ENCODE measurements around the gene OR2C3.

- no peak for TF ChIP-seq CTCF (IDR thresholded peaks at IDR 0.05; ENCODE audit: insufficient read depth, low read length, poor library complexity, severe bottlenecking)
- TF ChIP-seq EZH2phosphoT487 (conservative IDR thresholded peaks at IDR 0.05; ENCODE audit: low read length): no peak
Observed at GRCh38 chr1:247531937-247532336, 4.3 kb downstream of the OR2C3 start.

Measured in SU-DHL-6 (cell line).